ENCODE results near the gene STAC3. TPM values are rescaled to one million over a fixed set of nuclear protein-coding genes. Genes with fewer than 3 reads are reported as not detected.
A peak's percentile ranks its signal among the peaks of the same experiment; 100 is the strongest.

STAC3 gene
- total and polyA plus RNA-seq, 2 donors from 2014 or later: 1.5 to 3.1 TPM

GRCh38 chr12:57214398-57214781, 36.6 kb downstream of the STAC3 start:
- H3K9me3 ChIP-seq (ENCODE audit: control insufficient read depth in 2 of 3, insufficient read depth in 1 of 3, low read length in 3 of 3): no peaks in the 10 kb centered on the region
- intact Hi-C loops (cut with DNase I): no loop called here
- no peak overlapping the region for H3K27ac ChIP-seq (ENCODE audit: low read depth in 2 of 2, low read length in 2 of 2)
- DNase-seq (peak in 4 of 5 donors; percentile 78 to 84 (median 80)), FAIRE-seq (no peak)
- no peak overlapping the region for H3K4me3 ChIP-seq (ENCODE audit: low read length in 3 of 3)
- no peak overlapping the region for H3K9ac ChIP-seq (ENCODE audit: low read length in 3 of 3)
- peaks cover 0 to 12% (median 8%) of the 10 kb centered on the region in 3 donors for H3K4me1 ChIP-seq (ENCODE audit: control insufficient read depth in 2 of 3, insufficient read depth in 2 of 3, low read depth in 1 of 3, low read length in 3 of 3)
- TF ChIP-seq, protein P1, sequence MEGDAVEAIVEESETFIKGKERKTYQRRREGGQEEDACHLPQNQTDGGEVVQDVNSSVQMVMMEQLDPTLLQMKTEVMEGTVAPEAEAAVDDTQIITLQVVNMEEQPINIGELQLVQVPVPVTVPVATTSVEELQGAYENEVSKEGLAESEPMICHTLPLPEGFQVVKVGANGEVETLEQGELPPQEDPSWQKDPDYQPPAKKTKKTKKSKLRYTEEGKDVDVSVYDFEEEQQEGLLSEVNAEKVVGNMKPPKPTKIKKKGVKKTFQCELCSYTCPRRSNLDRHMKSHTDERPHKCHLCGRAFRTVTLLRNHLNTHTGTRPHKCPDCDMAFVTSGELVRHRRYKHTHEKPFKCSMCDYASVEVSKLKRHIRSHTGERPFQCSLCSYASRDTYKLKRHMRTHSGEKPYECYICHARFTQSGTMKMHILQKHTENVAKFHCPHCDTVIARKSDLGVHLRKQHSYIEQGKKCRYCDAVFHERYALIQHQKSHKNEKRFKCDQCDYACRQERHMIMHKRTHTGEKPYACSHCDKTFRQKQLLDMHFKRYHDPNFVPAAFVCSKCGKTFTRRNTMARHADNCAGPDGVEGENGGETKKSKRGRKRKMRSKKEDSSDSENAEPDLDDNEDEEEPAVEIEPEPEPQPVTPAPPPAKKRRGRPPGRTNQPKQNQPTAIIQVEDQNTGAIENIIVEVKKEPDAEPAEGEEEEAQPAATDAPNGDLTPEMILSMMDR (IDR thresholded peaks at IDR 0.05; ENCODE audit: borderline replicate concordance, extremely low read depth, insufficient read depth): peak; percentile 74
- peaks cover 0 to 2% (median 0%) of the 10 kb centered on the region in 3 donors for H3K36me3 ChIP-seq (ENCODE audit: control insufficient read depth in 2 of 3, insufficient read depth in 3 of 3, low read length in 3 of 3)
- H3K27me3 ChIP-seq (ENCODE audit: control insufficient read depth, insufficient read depth, low read length): peaks cover 32% of the 10 kb centered on the region

DNA sequence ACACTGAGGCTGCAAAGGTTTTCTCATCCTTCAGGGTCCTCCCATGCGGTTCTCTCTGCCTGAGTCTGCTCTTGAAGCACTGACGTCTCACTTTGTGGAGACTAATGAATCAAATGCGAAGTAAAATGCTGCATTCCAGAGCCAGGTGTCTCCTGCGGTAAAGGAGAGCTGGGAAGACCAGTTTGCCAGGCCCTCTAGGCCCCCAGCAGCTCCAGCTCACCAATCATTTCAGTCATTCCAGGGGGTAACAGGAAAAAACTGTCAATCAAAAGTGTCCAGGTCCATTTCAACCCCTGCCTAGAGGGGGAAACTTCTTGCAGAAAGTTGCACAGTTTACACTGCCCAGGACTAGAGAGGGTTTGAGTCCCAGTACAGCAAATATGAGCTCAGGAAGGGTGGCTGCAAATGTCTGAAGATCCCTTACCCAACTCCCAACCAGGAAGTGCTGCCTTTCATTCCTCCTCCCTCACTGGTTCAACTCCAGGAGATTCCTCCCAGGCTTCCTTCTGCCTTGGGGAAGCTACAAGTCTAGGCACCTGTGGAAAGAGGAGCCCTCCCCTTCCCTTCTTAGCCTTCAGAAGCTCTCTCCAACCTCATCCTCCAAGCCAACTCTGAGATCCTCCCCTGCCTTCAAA, 37.1 kb downstream of the STAC3 start:
- H3K4me1 ChIP-seq (ENCODE audit: control insufficient read depth in 2 of 3, insufficient read depth in 2 of 3, low read depth in 1 of 3, low read length in 3 of 3): peaks cover 0 to 12% (median 8%) of the 10 kb centered on the region in 3 donors
- no peak overlapping the region for H3K9ac ChIP-seq (ENCODE audit: low read length in 3 of 3)
- DNase-seq (peak in 2 of 5 donors; percentile 38 to 50), FAIRE-seq (no peak)
- H3K27me3 ChIP-seq (ENCODE audit: control insufficient read depth, insufficient read depth, low read length): peaks cover 30% of the 10 kb centered on the region
- TF ChIP-seq, protein P1 (IDR thresholded peaks at IDR 0.05; ENCODE audit: borderline replicate concordance, extremely low read depth, insufficient read depth): no peak
- intact Hi-C loops (cut with DNase I): no loop called here
- no peak overlapping the region for H3K27ac ChIP-seq (ENCODE audit: low read depth in 2 of 2, low read length in 2 of 2)
- peaks cover 0 to 2% (median 0%) of the 10 kb centered on the region in 3 donors for H3K36me3 ChIP-seq (ENCODE audit: control insufficient read depth in 2 of 3, insufficient read depth in 3 of 3, low read length in 3 of 3)
- no peaks in the 10 kb centered on the region for H3K9me3 ChIP-seq (ENCODE audit: control insufficient read depth in 2 of 3, insufficient read depth in 1 of 3, low read length in 3 of 3)
- no peak overlapping the region for H3K4me3 ChIP-seq (ENCODE audit: low read length in 3 of 3)

GRCh38 chr12:57213058-57213715, 37.8 kb downstream of the STAC3 start:
- H3K27me3 ChIP-seq (ENCODE audit: control insufficient read depth, insufficient read depth, low read length): peaks cover 25% of the 10 kb centered on the region
- H3K9me3 ChIP-seq (ENCODE audit: control insufficient read depth in 2 of 3, insufficient read depth in 1 of 3, low read length in 3 of 3): no peaks in the 10 kb centered on the region
- peaks cover 0 to 2% (median 0%) of the 10 kb centered on the region in 3 donors for H3K36me3 ChIP-seq (ENCODE audit: control insufficient read depth in 2 of 3, insufficient read depth in 3 of 3, low read length in 3 of 3)
- peaks cover 0 to 12% (median 8%) of the 10 kb centered on the region in 3 donors for H3K4me1 ChIP-seq (ENCODE audit: control insufficient read depth in 2 of 3, insufficient read depth in 2 of 3, low read depth in 1 of 3, low read length in 3 of 3)
- intact Hi-C loops (cut with DNase I): no loop called here
- peak; percentile 60 for FAIRE-seq
- H3K27ac ChIP-seq (ENCODE audit: low read depth in 2 of 2, low read length in 2 of 2): no peak overlapping the region
- H3K9ac ChIP-seq (ENCODE audit: low read length in 3 of 3): no peak overlapping the region
- H3K4me3 ChIP-seq (ENCODE audit: low read length in 3 of 3): no peak overlapping the region
- TF ChIP-seq, protein P1 (IDR thresholded peaks at IDR 0.05; ENCODE audit: borderline replicate concordance, extremely low read depth, insufficient read depth): peak; percentile 98
- peak; percentile 92 to 95 (median 94) for DNase-seq

Data from kidney (tissue), 14 donors.